ENCODE data around the gene FAM3A.

GRCh38 chrX:154511761-154512160 lies 4.3 kb downstream of the FAM3A start:
- TF ChIP-seq EZH2 (IDR thresholded peaks at IDR 0.05; ENCODE audit: insufficient read depth, poor library complexity, severe bottlenecking) (no peak), EZH2phosphoT487 (IDR thresholded peaks at IDR 0.05; ENCODE audit: insufficient read depth, low read depth) (no peak)
